ENCODE data around the gene ATP2B3. TPM values are rescaled to one million over a fixed set of nuclear protein-coding genes. Genes with fewer than 3 reads are reported as not detected.

ATP2B3 gene
- total and polyA plus RNA-seq, 9 of the 15 experiments (the other 6 are each of a cell fraction or from before 2014, with no cell fraction given), result 0.04 TPM; not detected in 8

- no peak for TF ChIP-seq ZBTB26 (CRISPR knock-in tag; IDR thresholded peaks at IDR 0.05)
- TF ChIP-seq ZNF121 (CRISPR knock-in tag; conservative IDR thresholded peaks at IDR 0.05), result no peak
- no peak for TF ChIP-seq GABPB2 (CRISPR knock-in tag; conservative IDR thresholded peaks at IDR 0.05)
- TF ChIP-seq, protein P1, sequence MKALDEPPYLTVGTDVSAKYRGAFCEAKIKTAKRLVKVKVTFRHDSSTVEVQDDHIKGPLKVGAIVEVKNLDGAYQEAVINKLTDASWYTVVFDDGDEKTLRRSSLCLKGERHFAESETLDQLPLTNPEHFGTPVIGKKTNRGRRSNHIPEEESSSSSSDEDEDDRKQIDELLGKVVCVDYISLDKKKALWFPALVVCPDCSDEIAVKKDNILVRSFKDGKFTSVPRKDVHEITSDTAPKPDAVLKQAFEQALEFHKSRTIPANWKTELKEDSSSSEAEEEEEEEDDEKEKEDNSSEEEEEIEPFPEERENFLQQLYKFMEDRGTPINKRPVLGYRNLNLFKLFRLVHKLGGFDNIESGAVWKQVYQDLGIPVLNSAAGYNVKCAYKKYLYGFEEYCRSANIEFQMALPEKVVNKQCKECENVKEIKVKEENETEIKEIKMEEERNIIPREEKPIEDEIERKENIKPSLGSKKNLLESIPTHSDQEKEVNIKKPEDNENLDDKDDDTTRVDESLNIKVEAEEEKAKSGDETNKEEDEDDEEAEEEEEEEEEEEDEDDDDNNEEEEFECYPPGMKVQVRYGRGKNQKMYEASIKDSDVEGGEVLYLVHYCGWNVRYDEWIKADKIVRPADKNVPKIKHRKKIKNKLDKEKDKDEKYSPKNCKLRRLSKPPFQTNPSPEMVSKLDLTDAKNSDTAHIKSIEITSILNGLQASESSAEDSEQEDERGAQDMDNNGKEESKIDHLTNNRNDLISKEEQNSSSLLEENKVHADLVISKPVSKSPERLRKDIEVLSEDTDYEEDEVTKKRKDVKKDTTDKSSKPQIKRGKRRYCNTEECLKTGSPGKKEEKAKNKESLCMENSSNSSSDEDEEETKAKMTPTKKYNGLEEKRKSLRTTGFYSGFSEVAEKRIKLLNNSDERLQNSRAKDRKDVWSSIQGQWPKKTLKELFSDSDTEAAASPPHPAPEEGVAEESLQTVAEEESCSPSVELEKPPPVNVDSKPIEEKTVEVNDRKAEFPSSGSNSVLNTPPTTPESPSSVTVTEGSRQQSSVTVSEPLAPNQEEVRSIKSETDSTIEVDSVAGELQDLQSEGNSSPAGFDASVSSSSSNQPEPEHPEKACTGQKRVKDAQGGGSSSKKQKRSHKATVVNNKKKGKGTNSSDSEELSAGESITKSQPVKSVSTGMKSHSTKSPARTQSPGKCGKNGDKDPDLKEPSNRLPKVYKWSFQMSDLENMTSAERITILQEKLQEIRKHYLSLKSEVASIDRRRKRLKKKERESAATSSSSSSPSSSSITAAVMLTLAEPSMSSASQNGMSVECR (CRISPR knock-in tag; IDR thresholded peaks at IDR 0.05), result no peak
- peak; percentile 85 for TF ChIP-seq VEZF1 (CRISPR knock-in tag; IDR thresholded peaks at IDR 0.05)
- no peak for TF ChIP-seq ELF2 (CRISPR knock-in tag; IDR thresholded peaks at IDR 0.05)
- TF ChIP-seq MCM2 (IDR thresholded peaks at IDR 0.05; ENCODE audit: low read depth), result no peak
- no peak for TF ChIP-seq GABPB1 (CRISPR knock-in tag; IDR thresholded peaks at IDR 0.05)
- no peak for TF ChIP-seq HNRNPLL (IDR thresholded peaks at IDR 0.05; ENCODE audit: low read depth, low read length, poor library complexity, severe bottlenecking)
- TF ChIP-seq TRIM28 (IDR thresholded peaks at IDR 0.05), result no peak
- TF ChIP-seq MIER1 (IDR thresholded peaks at IDR 0.05; ENCODE audit: low read depth), result no peak
- no peak for TF ChIP-seq U2AF1 (optimal IDR thresholded peaks at IDR 0.05; ENCODE audit: low read depth, low read length)
- TF ChIP-seq ZNF589 (CRISPR knock-in tag; IDR thresholded peaks at IDR 0.05; ENCODE audit: low read depth), result no peak
- no peak for TF ChIP-seq NFRKB (IDR thresholded peaks at IDR 0.05; ENCODE audit: low read depth)
- TF ChIP-seq ZNF717 (CRISPR knock-in tag; IDR thresholded peaks at IDR 0.05), result no peak
- TF ChIP-seq, protein P2, sequence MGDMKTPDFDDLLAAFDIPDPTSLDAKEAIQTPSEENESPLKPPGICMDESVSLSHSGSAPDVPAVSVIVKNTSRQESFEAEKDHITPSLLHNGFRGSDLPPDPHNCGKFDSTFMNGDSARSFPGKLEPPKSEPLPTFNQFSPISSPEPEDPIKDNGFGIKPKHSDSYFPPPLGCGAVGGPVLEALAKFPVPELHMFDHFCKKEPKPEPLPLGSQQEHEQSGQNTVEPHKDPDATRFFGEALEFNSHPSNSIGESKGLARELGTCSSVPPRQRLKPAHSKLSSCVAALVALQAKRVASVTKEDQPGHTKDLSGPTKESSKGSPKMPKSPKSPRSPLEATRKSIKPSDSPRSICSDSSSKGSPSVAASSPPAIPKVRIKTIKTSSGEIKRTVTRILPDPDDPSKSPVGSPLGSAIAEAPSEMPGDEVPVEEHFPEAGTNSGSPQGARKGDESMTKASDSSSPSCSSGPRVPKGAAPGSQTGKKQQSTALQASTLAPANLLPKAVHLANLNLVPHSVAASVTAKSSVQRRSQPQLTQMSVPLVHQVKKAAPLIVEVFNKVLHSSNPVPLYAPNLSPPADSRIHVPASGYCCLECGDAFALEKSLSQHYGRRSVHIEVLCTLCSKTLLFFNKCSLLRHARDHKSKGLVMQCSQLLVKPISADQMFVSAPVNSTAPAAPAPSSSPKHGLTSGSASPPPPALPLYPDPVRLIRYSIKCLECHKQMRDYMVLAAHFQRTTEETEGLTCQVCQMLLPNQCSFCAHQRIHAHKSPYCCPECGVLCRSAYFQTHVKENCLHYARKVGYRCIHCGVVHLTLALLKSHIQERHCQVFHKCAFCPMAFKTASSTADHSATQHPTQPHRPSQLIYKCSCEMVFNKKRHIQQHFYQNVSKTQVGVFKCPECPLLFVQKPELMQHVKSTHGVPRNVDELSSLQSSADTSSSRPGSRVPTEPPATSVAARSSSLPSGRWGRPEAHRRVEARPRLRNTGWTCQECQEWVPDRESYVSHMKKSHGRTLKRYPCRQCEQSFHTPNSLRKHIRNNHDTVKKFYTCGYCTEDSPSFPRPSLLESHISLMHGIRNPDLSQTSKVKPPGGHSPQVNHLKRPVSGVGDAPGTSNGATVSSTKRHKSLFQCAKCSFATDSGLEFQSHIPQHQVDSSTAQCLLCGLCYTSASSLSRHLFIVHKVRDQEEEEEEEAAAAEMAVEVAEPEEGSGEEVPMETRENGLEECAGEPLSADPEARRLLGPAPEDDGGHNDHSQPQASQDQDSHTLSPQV (IDR thresholded peaks at IDR 0.05), result no peak
- TF ChIP-seq SIN3B (IDR thresholded peaks at IDR 0.05; ENCODE audit: low read depth), result peak; percentile 45; the same call in 1 of the 2 replicates
Observed at GRCh38 chrX:153470411-153471363, 46.8 kb upstream of the ATP2B3 start, which contains the start of gene HAUS7 (continued).

Data from K562 (cell line).